ENCODE data around the gene SULT4A1.

DNA sequence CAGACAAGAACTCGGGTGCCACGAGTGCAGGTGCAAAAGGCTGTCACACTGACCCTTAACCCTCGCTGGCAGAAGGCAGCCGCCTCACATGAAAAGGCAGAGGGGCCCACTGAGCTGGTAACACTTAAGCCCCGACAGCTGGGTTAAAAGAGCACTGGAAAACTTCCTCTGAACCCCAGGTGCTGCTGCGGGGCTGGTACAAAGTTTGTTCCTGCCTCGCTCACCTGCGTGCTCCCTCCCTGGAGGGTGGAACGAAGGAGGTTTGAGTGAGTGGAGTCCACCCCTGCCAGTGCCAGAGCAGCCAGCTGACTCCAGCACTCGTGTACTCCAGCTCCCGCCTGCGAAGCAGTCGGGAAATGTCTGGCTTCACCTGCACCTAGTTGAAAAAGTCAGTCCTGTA lies 12.6 kb downstream of the SULT4A1 start:
- TF ChIP-seq, protein P1, sequence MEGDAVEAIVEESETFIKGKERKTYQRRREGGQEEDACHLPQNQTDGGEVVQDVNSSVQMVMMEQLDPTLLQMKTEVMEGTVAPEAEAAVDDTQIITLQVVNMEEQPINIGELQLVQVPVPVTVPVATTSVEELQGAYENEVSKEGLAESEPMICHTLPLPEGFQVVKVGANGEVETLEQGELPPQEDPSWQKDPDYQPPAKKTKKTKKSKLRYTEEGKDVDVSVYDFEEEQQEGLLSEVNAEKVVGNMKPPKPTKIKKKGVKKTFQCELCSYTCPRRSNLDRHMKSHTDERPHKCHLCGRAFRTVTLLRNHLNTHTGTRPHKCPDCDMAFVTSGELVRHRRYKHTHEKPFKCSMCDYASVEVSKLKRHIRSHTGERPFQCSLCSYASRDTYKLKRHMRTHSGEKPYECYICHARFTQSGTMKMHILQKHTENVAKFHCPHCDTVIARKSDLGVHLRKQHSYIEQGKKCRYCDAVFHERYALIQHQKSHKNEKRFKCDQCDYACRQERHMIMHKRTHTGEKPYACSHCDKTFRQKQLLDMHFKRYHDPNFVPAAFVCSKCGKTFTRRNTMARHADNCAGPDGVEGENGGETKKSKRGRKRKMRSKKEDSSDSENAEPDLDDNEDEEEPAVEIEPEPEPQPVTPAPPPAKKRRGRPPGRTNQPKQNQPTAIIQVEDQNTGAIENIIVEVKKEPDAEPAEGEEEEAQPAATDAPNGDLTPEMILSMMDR (IDR thresholded peaks at IDR 0.05) = no peak
- TF ChIP-seq POLR2AphosphoS5 (IDR thresholded peaks at IDR 0.05) = no peak
